Measurements from ENCODE around the gene PON2.
"Not testable (repeated sequence)": the region's sequence is repeated elsewhere in the genome, so short reads cannot be mapped to it uniquely, and the experiment has no call there.

The PON2 gene

DNA sequence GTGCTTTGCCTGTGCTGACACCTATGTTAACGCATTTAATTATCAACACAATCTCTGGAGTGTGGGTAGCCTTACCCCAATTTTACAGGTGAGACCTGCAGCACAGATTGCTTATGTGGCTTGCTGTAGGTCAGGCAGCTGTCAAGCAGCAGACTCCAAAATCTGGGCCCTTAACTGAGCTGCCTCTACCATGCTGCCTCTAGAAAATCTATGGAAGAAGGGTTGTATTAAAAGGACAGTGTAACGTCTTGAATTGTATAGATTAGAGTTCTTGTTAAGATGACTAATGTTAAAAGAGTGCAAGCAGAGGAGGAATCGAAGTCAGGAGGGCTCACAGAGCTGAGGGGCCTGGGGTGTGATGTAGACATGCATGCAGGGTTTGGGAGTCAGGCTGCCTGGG is 37.4 kb downstream of the PON2 start:
- no peak overlapping the region for H3K4me3 ChIP-seq (replicated peaks in 1 of 2; ENCODE audit: low read depth in 2 of 2, low read length in 2 of 2)
- TF ChIP-seq CTCF (IDR thresholded peaks at IDR 0.05; ENCODE audit: low read depth, low read length): no peak
- DNase-seq (ENCODE audit: low read depth in 2 of 2): no peak

- H3K4me3 ChIP-seq (replicated peaks in 1 of 2; ENCODE audit: low read depth in 2 of 2, low read length in 2 of 2): peak within 1 kb of the TSS; percentile 38 to 47
- peak; percentile 20 for TF ChIP-seq CTCF (IDR thresholded peaks at IDR 0.05; ENCODE audit: low read depth, low read length)
- peak; percentile 10 to 11 for DNase-seq (ENCODE audit: low read depth in 2 of 2)
Measured at GRCh38 chr7:95396136-95397032, 38.4 kb downstream of the PON2 start, which contains the start of gene PON3. Gene PON3, minus strand, starts transcription at chr7:95396375. Its CDS starts 25 bp downstream, at chr7:95396350.

- no peak for TF ChIP-seq CTCF (IDR thresholded peaks at IDR 0.05; ENCODE audit: low read depth, low read length)
- no peak for DNase-seq (ENCODE audit: low read depth in 2 of 2)
- H3K4me3 ChIP-seq (replicated peaks in 1 of 2; ENCODE audit: low read depth in 2 of 2, low read length in 2 of 2): peak overlapping the region in 1 of 2 donors; percentile 47
Measured at GRCh38 chr7:95395755-95396135, 39.1 kb downstream of the PON2 start.

GRCh38 chr7:95394370-95394769 is 40.5 kb downstream of the PON2 start:
- DNase-seq (ENCODE audit: low read depth in 2 of 2): no peak
- no peak overlapping the region for H3K4me3 ChIP-seq (replicated peaks in 1 of 2; ENCODE audit: low read depth in 2 of 2, low read length in 2 of 2)
- no peak for TF ChIP-seq CTCF (IDR thresholded peaks at IDR 0.05; ENCODE audit: low read depth, low read length)

DNA sequence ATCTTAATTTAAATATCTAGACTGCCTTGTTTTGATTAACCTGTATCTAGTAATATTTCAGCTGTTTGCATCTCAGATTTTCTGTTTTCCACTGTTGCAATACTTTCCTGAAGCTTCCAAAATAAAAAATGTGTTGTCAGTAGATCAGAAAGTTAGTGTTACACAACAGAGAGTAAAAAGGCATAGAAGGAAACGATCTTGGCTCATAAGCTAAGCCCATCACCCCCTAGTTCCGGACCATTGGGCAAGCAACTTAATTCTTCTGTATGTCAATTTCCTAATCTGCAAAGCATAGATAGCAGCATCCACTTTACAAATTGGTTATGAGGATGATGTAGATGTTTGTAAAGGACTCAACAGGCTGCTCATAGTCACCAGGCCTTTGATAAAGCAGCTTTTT is 43.1 kb downstream of the PON2 start:
- no peak for TF ChIP-seq CTCF (IDR thresholded peaks at IDR 0.05; ENCODE audit: low read depth, low read length)
- DNase-seq (ENCODE audit: low read depth in 2 of 2): peak in 1 of 2 donors; percentile 26
- no peak overlapping the region for H3K4me3 ChIP-seq (replicated peaks in 1 of 2; ENCODE audit: low read depth in 2 of 2, low read length in 2 of 2)

DNA sequence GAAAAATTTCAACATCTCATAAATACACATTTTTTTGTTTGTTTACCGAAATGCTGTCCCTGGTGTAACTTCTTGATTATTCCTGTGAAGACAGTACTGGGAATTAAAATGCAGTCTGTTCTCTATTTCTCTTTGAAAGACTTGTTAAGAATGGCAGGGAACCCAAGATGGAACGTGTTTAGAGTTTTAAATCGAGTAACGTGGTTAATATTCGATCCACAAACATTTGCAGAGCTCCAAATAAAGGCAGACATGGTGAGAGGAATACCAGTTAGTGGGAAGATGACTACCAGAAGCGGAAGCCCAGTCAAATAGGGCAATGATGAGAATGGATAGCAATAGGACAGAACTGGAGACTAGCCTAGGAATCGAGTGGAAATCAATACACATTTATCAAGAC is 45.3 kb downstream of the PON2 start:
- DNase-seq (ENCODE audit: low read depth in 2 of 2): no peak
- no peak for TF ChIP-seq CTCF (IDR thresholded peaks at IDR 0.05; ENCODE audit: low read depth, low read length)
- H3K4me3 ChIP-seq (replicated peaks in 1 of 2; ENCODE audit: low read depth in 2 of 2, low read length in 2 of 2): no peak overlapping the region

DNA sequence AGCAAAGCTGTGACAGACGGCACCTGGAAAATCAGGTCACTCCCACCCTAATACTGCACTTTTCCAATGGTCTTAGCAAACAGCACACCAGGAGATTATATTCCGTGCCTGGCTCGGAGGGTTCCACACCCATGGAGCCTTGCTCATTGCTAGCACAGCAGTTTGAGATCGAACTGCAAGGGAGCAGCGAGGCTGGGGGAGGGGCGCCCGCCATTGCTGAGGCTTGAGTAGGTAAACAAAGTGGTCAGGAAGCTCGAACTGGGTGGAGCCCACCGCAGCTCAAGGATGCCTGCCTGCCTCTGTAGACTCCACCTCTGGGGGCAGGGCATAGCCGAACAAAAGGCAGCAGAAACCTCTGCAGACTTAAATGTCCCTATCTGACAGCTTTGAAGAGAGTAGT is 55.4 kb downstream of the PON2 start:
- not testable (repeated sequence) for H3K4me3 ChIP-seq (replicated peaks in 1 of 2; ENCODE audit: low read depth in 2 of 2, low read length in 2 of 2); DNase-seq (ENCODE audit: low read depth in 2 of 2)
